Left ventricle myocardium superior (tissue), 1 donor: Measurements from ENCODE around the gene ISG15. TPM values are rescaled to one million over a fixed set of nuclear protein-coding genes. Genes with fewer than 3 reads are reported as not detected.
"Not testable (repeated sequence)": the region's sequence is repeated elsewhere in the genome, so short reads cannot be mapped to it uniquely, and the experiment has no call there.

ENCODE experiments used
- ATAC-seq: fragments of 200-7000 bp; cut with Tn5 transposase; one replicate; pipeline ENCODE4 v1.9.1; 2020; ENCODE audit warnings: mild to moderate bottlenecking, moderate library complexity
- DNase-seq: peaks from one replicate; pipeline ENCODE4 v3.0.0-alpha.2; 2020
- intact Hi-C: fragments of 100-400 bp; cut with micrococcal nuclease; formaldehyde crosslinking; loops from one replicate; pipeline ENCODE4 v1.11.0; 2022
- total RNA-seq: library from RNA; stranded (reverse); fragmentation: NEBNext Ultra II Directional; extraction: Animal tissue kit (Norgen Biotek cat#: 25700); gene quantifications from one replicate; pipeline ENCODE4 v1.2.1, GENCODE V29; 2021
- donor health status: DM: no; HTN: yes; CAD: no; lungs with severe emphysema.

Gene ISG15
- total RNA-seq, 1 donor from 2014 or later: 16.4 TPM

GRCh38 chr1:991275-991674, 22.0 kb upstream of the ISG15 start:
- ATAC-seq, DNase-seq, intact Hi-C loops: not testable (repeated sequence)

- no peak for ATAC-seq
- DNase-seq: no peak
- intact Hi-C loops: no loop called here
Observed at GRCh38 chr1:991895-992294, 21.4 kb upstream of the ISG15 start.

- DNase-seq: peak; percentile 1
- no peak for ATAC-seq
- intact Hi-C loops: no loop called here
Observed at GRCh38 chr1:992362-992761, 20.9 kb upstream of the ISG15 start.

- DNase-seq (peak; percentile 22), ATAC-seq (no peak)
- intact Hi-C loops: no loop called here
Observed at GRCh38 chr1:993379-993995, 19.8 kb upstream of the ISG15 start.

GRCh38 chr1:994546-994945, 18.8 kb upstream of the ISG15 start:
- peak; percentile 2 for DNase-seq
- ATAC-seq, intact Hi-C loops: not testable (repeated sequence)

- intact Hi-C loops: no loop called here
- DNase-seq (peak; percentile 21), ATAC-seq (no peak)
Observed at GRCh38 chr1:995665-996633, 17.3 kb upstream of the ISG15 start.

GRCh38 chr1:996851-997712, 16.2 kb upstream of the ISG15 start:
- intact Hi-C loops: no loop called here
- peak; percentile 32 for DNase-seq
- ATAC-seq: no peak

GRCh38 chr1:997713-997992, 15.6 kb upstream of the ISG15 start:
- DNase-seq (no peak), ATAC-seq (no peak)
- intact Hi-C loops: no loop called here

- intact Hi-C loops: no loop called here
- ATAC-seq (no peak), DNase-seq (peak; percentile 45)
Observed at GRCh38 chr1:997993-998744, 15.1 kb upstream of the ISG15 start.

GRCh38 chr1:998745-998994, 14.6 kb upstream of the ISG15 start:
- no peak for ATAC-seq
- no peak for DNase-seq
- intact Hi-C loops: no loop called here

GRCh38 chr1:998995-999724, 14.1 kb upstream of the ISG15 start:
- peak; percentile 68 for DNase-seq
- peak; percentile 12 for ATAC-seq
- intact Hi-C loops: no loop called here

GRCh38 chr1:999725-1000356, 13.5 kb upstream of the ISG15 start, which contains the start of gene HES4:
Gene HES4 (minus strand): TSS chr1:1000097. CDS start chr1:999973, 124 bp downstream.
- DNase-seq (peak; percentile 97), ATAC-seq (peak; percentile 78)
- intact Hi-C loops: no loop called here

- DNase-seq: peak; percentile 86
- ATAC-seq: peak; percentile 69
- intact Hi-C loops: no loop called here
Observed at GRCh38 chr1:1000357-1001056, 12.8 kb upstream of the ISG15 start.

GRCh38 chr1:1001057-1001783, 12.1 kb upstream of the ISG15 start:
- no peak for DNase-seq
- ATAC-seq: peak; percentile 0
- intact Hi-C loops: no loop called here

- DNase-seq (no peak), ATAC-seq (no peak)
- intact Hi-C loops: no loop called here
Observed at GRCh38 chr1:1003618-1004419, 9.5 kb upstream of the ISG15 start.

- ATAC-seq (no peak), DNase-seq (no peak)
- intact Hi-C loops: no loop called here
Observed at GRCh38 chr1:1004420-1004779, 8.9 kb upstream of the ISG15 start.
